Choroid plexus epithelial cell (primary cell): ENCODE measurements around the gene MFSD1.

ENCODE experiments used
- DNase-seq: peaks from one replicate; pipeline ENCODE4 v3.0.0-alpha.2; 2010; ENCODE audit warnings: low read depth
- H3K4me3 ChIP-seq: 2 replicates; pipeline ENCODE4 v1.5.1; 2011; ENCODE audit warnings: low read depth, mild to moderate bottlenecking, control low read depth, low read length, moderate library complexity
- TF ChIP-seq, protein P1 (sequence below): conservative IDR thresholded peaks from 2 replicates; pipeline ENCODE4 v1.5.1; 2011; ENCODE audit warnings: low read depth, mild to moderate bottlenecking, control low read depth, inconsistent platforms, low read length, moderate library complexity

MFSD1 gene

DNA sequence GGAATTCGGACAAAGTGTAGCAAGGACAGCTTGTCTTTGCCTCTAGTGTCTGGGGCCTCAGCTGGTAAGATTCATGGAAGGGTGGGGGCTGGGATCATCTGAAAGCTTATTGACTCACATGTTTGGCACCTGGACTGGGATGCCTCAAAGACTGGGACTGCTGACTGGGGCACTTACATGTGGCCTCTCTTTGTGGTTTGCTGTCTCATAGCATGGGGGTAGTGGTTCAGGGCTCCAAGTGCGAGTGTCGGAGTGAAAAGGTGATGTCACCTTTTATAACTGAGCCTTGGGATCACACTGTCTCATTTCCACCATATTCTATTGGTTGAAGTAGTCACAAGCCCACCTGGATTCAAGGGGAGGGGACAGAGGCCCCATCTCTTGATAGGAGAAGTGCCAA is 6.8 kb downstream of the MFSD1 start:
- DNase-seq: peak; percentile 63
- no peak overlapping the region for H3K4me3 ChIP-seq
- TF ChIP-seq, protein P1, sequence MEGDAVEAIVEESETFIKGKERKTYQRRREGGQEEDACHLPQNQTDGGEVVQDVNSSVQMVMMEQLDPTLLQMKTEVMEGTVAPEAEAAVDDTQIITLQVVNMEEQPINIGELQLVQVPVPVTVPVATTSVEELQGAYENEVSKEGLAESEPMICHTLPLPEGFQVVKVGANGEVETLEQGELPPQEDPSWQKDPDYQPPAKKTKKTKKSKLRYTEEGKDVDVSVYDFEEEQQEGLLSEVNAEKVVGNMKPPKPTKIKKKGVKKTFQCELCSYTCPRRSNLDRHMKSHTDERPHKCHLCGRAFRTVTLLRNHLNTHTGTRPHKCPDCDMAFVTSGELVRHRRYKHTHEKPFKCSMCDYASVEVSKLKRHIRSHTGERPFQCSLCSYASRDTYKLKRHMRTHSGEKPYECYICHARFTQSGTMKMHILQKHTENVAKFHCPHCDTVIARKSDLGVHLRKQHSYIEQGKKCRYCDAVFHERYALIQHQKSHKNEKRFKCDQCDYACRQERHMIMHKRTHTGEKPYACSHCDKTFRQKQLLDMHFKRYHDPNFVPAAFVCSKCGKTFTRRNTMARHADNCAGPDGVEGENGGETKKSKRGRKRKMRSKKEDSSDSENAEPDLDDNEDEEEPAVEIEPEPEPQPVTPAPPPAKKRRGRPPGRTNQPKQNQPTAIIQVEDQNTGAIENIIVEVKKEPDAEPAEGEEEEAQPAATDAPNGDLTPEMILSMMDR: no peak

- TF ChIP-seq, protein P1: no peak
- DNase-seq: no peak
- no peak overlapping the region for H3K4me3 ChIP-seq
Measured at GRCh38 chr3:158809642-158810041, 7.8 kb downstream of the MFSD1 start.

DNA sequence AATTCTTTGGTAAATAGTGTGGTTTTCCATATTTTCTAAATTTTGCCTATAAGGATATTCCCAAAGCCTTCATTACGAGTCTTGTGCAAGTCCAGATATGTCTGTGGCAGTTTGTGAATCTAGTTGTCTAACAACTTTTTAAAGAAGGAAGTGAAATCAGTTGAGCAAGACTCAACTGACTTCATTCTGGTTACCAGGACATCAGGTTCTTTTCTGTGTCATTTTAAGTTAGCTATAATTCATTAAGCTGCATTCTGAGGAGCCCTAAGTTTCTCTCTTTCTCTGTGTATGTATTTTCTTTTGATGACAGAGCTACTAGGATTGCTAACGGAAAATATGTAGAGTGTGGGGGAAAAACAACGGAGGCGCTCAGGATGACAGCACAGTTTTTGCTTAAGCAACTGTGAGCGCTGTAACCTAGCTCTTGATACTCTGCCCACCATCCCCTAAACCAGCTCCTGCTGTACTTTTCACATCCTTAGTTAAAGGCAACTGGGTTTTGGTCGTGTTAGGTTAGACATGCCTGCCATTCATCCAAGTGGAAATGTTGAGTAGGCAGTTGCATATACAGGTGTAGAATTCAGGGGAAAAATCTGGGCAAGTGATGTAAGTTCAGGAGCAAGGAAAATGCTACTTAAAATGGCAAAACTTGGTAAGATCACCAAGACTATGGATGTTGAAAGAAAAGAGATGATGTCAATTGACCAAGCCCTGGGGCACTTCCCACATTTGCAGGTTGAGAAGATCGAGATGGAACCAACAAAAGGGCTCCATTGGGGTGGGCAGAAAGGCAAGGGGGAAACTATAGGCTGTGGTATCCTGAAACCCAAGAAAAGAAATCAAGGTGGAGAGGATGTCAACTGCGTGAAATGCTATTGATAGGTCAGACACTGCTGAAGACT is 9.2 kb downstream of the MFSD1 start:
- no peak overlapping the region for H3K4me3 ChIP-seq
- DNase-seq: no peak
- TF ChIP-seq, protein P1: no peak

DNA sequence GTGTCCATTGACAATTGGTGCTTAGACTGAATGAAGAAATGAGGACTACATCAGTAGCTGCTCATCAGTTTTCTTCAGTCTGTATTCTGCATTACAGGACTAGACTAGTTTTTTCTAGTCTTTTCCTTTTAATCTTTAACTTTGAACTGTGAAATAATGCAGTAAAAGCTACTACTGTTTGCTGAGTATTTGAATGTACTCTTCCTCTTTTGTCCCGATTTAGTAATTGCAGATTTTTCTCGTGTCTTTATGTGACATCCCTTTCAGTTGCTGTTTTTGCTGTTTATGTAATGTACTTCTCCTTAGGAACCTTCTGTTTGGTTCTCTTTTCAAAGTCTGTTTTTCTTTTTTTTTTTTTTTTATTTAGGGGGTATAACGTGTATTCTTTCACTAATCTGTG is 17.4 kb downstream of the MFSD1 start:
- TF ChIP-seq, protein P1: no peak
- no peak for DNase-seq
- no peak overlapping the region for H3K4me3 ChIP-seq

- DNase-seq: no peak
- TF ChIP-seq, protein P1: no peak
Measured at GRCh38 chr3:158820521-158820920, 18.7 kb downstream of the MFSD1 start.

DNA sequence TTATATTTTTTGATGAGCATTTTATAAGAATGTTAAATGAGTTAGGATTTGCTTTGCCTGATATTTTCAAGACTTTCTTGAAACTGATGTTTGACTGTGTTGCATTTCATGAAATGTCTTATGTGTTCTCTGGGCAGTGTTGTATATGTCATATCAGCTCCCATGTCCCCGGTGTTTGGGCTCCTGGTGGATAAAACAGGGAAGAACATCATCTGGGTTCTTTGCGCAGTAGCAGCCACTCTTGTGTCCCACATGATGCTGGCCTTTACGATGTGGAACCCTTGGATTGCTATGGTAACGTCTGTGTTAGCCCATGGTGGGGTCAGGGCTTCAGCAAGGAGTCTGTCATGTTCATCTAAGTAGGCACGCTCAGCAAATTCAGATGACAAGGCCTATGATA is 20.0 kb downstream of the MFSD1 start:
- TF ChIP-seq, protein P1: no peak
- DNase-seq: no peak
- H3K4me3 ChIP-seq: no peak overlapping the region

More at GRCh38 chr3:158820521-158820920, 18.7 kb downstream of the MFSD1 start:
- no peak overlapping the region for H3K4me3 ChIP-seq

DNA sequence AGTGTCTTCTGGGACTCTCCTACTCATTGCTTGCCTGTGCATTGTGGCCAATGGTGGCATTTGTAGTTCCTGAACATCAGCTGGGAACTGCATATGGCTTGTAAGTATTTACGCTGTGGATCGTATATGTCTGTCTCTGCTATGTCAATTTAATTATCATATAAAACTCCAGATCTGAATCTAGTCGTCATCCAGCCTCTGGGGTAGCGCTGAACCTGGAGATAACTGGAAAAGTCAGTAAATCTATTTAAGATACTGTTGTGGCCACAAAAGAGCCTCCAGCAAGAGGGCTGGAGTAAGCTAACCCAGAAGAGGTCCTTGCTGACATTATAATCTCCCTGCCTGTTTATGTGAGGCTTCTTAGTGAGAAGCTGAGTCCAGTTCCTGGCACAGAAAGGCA is 21.6 kb downstream of the MFSD1 start:
- no peak for DNase-seq
- no peak overlapping the region for H3K4me3 ChIP-seq
- TF ChIP-seq, protein P1: no peak
